GM19452 (cell line): ENCODE data around the gene PPM1E.
"Not testable (repeated sequence)": the region's sequence is repeated elsewhere in the genome, so short reads cannot be mapped to it uniquely, and the experiment has no call there.

Experiments
- ATAC-seq: cut with Tn5 transposase; IDR thresholded peaks from one replicate; pipeline ENCODE4 v1.9.1; 2021; ENCODE audit not compliant: unreplicated experiment

PPM1E gene

GRCh38 chr17:58755577-58756245 is at the start of gene PPM1E:
PPM1E (plus strand) TSS chr17:58755854.
- no peak for ATAC-seq

GRCh38 chr17:58706351-58707140 is 49.1 kb upstream of the PPM1E start:
- ATAC-seq: no peak

- no peak for ATAC-seq
Measured at GRCh38 chr17:58710948-58711552, 44.6 kb upstream of the PPM1E start.

GRCh38 chr17:58722274-58722673 is 33.4 kb upstream of the PPM1E start:
- no peak for ATAC-seq

GRCh38 chr17:58722696-58723095 is 33.0 kb upstream of the PPM1E start:
- ATAC-seq: no peak

GRCh38 chr17:58728798-58729197 is 26.9 kb upstream of the PPM1E start:
- no peak for ATAC-seq

- ATAC-seq: no peak
Measured at GRCh38 chr17:58730937-58731336, 24.7 kb upstream of the PPM1E start.

- ATAC-seq: no peak
Measured at GRCh38 chr17:58734040-58734439, 21.6 kb upstream of the PPM1E start.

GRCh38 chr17:58734811-58735210 is 20.8 kb upstream of the PPM1E start:
- no peak for ATAC-seq

GRCh38 chr17:58741121-58741625 is 14.5 kb upstream of the PPM1E start:
- no peak for ATAC-seq

- ATAC-seq: no peak
Measured at GRCh38 chr17:58747674-58748073, 8.0 kb upstream of the PPM1E start.

- not testable (repeated sequence) for ATAC-seq
Measured at GRCh38 chr17:58749627-58750026, 6.0 kb upstream of the PPM1E start.

- ATAC-seq: no peak
Measured at GRCh38 chr17:58753026-58753425, 2.6 kb upstream of the PPM1E start.

GRCh38 chr17:58755269-58755576 is 431 bp upstream of the PPM1E start:
- ATAC-seq: no peak

- ATAC-seq: no peak
Measured at GRCh38 chr17:58756246-58757161, 850 bp downstream of the PPM1E start.

GRCh38 chr17:58757162-58757613 is 1.5 kb downstream of the PPM1E start:
- ATAC-seq: no peak

- ATAC-seq: no peak
Measured at GRCh38 chr17:58758890-58759289, 3.2 kb downstream of the PPM1E start.

GRCh38 chr17:58759522-58759921 is 3.9 kb downstream of the PPM1E start:
- ATAC-seq: no peak

- no peak for ATAC-seq
Measured at GRCh38 chr17:58760248-58760647, 4.6 kb downstream of the PPM1E start.

GRCh38 chr17:58763263-58763662 is 7.6 kb downstream of the PPM1E start:
- no peak for ATAC-seq

GRCh38 chr17:58764373-58764772 is 8.7 kb downstream of the PPM1E start:
- no peak for ATAC-seq
